Heart left ventricle (tissue), 16 donors: Measurements from ENCODE around the gene DNM3. TPM values are rescaled to one million over a fixed set of nuclear protein-coding genes. Genes with fewer than 3 reads are reported as not detected.

Source experiments
- ATAC-seq, 4 donors: fragments of 200-7000 bp; cut with Tn5 transposase; one replicate each; pipeline ENCODE4 v1.9.1; 2020 to 2022; ENCODE audit warnings: moderate library complexity in 4 of 4, mild to moderate bottlenecking in 3 of 4, moderate number of reproducible peaks in 1 of 4
- DNase-seq, 5 donors: peaks; one replicate each; pipeline ENCODE4 v3.0.0-alpha.2; 2020
- H3K27ac ChIP-seq, 12 donors: fragments of 200-600 bp; sonication (generic) in 4 of 12; one replicate each; pipeline versions ENCODE4 v1.5.0 to v1.8.0; 2016 to 2022; ENCODE audit warnings: mild to moderate bottlenecking in 2 of 12
- H3K27me3 ChIP-seq, 9 donors: fragments of 200-600 bp; sonication (generic) in 2 of 9; one replicate each; pipeline versions ENCODE4 v1.5.1 to v1.8.0; 2016 to 2022; ENCODE audit warnings: mild to moderate bottlenecking in 3 of 9
- H3K36me3 ChIP-seq, 9 donors: fragments of 200-600 bp; sonication (generic) in 2 of 9; one replicate each; pipeline versions ENCODE4 v1.5.0 to v1.8.0; 2018 to 2022; ENCODE audit warnings: mild to moderate bottlenecking in 2 of 9
- H3K4me1 ChIP-seq, 12 donors: fragments of 200-600 bp; sonication (generic) in 4 of 12; one replicate each; pipeline versions ENCODE4 v1.5.0 to v1.8.0; 2016 to 2022; ENCODE audit warnings: mild to moderate bottlenecking in 3 of 12
- H3K4me3 ChIP-seq, 12 donors: fragments of 200-600 bp; sonication (generic) in 4 of 12; one replicate each; pipeline versions ENCODE4 v1.5.0 to v1.8.0; 2017 to 2022; ENCODE audit warnings: mild to moderate bottlenecking in 9 of 12, moderate library complexity in 4 of 12
- H3K9me3 ChIP-seq, 12 donors: fragments of 200-600 bp; sonication (generic) in 4 of 12; one replicate each; pipeline versions ENCODE4 v1.5.0 to v1.8.0; 2016 to 2022; ENCODE audit warnings: mild to moderate bottlenecking in 1 of 12
- POLR2A ChIP-seq, 2 donors: fragments of 450-650 bp; IDR thresholded peaks; one replicate each; pipeline ENCODE4 v1.6.1; 2017; ENCODE audit warnings: antibody characterized with exemption in 2 of 2, mild to moderate bottlenecking in 2 of 2, moderate library complexity in 2 of 2
- WGBS, 4 donors: extraction: QIAGEN DNeasy Blood & Tissue Kit in 2 of 4; methylation state at CpG; one replicate each; pipeline versions ENCODE4 v1.1.5 to v1.1.7; 2013 to 2018; 5-methylcytosine and 5-hydroxymethylcytosine counted together
- intact Hi-C, 10 donors: fragments of 100-400 bp; cut with DNase I; formaldehyde crosslinking; loops; one replicate each; pipeline versions ENCODE4 v1.11.1 to v1.14.2; 2022
- polyA plus RNA-seq, 2 donors: library from polyadenylated mRNA; stranded (reverse); fragments of 200-250 nt; gene quantifications; one replicate each; pipeline ENCODE4 v1.2.3, GENCODE V29; 2013
- total RNA-seq, 9 donors: library from RNA; depleted of rRNA in 2 of 9; stranded (reverse); fragments of >200 nt in 2 of 9; fragmentation: NEBNext Ultra II Directional in 3 of 9; extraction: Animal tissue kit (Norgen Biotek cat#: 25700) in 3 of 9; gene quantifications; one replicate each; pipeline versions ENCODE4 v1.1.0 to v1.2.4, GENCODE V29; 2016 to 2023
- TF ChIP-seq, protein P1 (sequence below), 12 donors: fragments of 200-600 bp; sonication (generic) in 4 of 12; IDR thresholded peaks; one replicate each; pipeline versions ENCODE4 v1.5.0 to v1.8.0; 2018 to 2022; ENCODE audit warnings: antibody characterized with exemption in 12 of 12, mild to moderate bottlenecking in 5 of 12
- donor health status: ischemic (EF 13 %, LVEDD 7.1; RV severe dilation, severe dysfunction).
- donor health status: healthy with polysubstance abuse.
- donor health status: DM: no; HTN: yes; CAD: no.
- donor health status: DM: no; HTN: no; CAD: no.
- donor health status: ischemic (EF 25% LVEDD 6.9; RV normal size, moderate dysfunction).
- donor health status: ischemic (EF 25% LVEDD 5.7; RV mildly dilated, moderate dysfunction).
- donor health status: healthy.
- donor health status: DM: yes; HTN: yes; CAD: no.
- donor health status: ischemic (EF 35%, LVEDD 5.7; RV mildly dilated, moderate dysfunction).
- donor health status: nonischemic (EF 11% LVEDD 7.7; RV severe dilation, severe dysfunction).
- donor health status: DM: yes; HTN: yes; CAD: no.
- donor health status: PGD.
- donor health status: ischemic (EF 29% LVEDD 5.4; RV normal size, mild dysfunction).
- donor health status: nonischemic (EF 23%, LVEDD 6.1; RV moderate dilation, normal function).

DNM3 gene
- total and polyA plus RNA-seq, 11 donors = 0.44 to 3.9 (median 1.9) TPM

DNA sequence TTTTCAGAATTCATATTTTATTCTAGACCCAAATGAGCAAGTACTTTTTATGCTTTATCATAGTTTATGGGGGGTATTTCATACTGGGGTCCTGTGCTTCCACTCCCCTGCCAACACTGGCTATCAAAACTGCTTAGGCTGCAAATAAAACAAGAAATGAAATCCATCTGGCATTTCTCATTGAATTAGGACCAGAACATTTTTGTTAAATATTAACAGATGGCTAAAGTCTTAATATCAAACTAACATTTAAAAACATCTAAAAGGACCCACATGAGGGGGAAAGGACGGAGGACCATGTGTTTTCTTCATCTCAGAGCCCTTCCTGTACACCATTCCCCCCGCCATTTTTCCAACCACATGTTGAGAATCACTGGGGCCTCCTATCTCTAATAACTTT is 411.7 kb downstream of the DNM3 start:
- DNase-seq = no peak
- Histone ChIP-seq H3K4me3 (no peak overlapping the region), H3K4me1 (peaks cover 0 to 12% (median 0%) of the 10 kb centered on the region in 12 donors), H3K27me3 (no peaks in the 10 kb centered on the region), H3K36me3 (no peaks in the 10 kb centered on the region), H3K9me3 (no peaks in the 10 kb centered on the region), H3K27ac (no peak overlapping the region)
- WGBS, 4 donors = 82 to 95% (median 87%) methylated on average over 2 of the region's 2 CpGs
- TF ChIP-seq, protein P1, sequence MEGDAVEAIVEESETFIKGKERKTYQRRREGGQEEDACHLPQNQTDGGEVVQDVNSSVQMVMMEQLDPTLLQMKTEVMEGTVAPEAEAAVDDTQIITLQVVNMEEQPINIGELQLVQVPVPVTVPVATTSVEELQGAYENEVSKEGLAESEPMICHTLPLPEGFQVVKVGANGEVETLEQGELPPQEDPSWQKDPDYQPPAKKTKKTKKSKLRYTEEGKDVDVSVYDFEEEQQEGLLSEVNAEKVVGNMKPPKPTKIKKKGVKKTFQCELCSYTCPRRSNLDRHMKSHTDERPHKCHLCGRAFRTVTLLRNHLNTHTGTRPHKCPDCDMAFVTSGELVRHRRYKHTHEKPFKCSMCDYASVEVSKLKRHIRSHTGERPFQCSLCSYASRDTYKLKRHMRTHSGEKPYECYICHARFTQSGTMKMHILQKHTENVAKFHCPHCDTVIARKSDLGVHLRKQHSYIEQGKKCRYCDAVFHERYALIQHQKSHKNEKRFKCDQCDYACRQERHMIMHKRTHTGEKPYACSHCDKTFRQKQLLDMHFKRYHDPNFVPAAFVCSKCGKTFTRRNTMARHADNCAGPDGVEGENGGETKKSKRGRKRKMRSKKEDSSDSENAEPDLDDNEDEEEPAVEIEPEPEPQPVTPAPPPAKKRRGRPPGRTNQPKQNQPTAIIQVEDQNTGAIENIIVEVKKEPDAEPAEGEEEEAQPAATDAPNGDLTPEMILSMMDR (IDR thresholded peaks at IDR 0.05) = no peak
- no peak for TF ChIP-seq POLR2A (IDR thresholded peaks at IDR 0.05)
- intact Hi-C loops = no loop called here
- ATAC-seq = no peak

DNA sequence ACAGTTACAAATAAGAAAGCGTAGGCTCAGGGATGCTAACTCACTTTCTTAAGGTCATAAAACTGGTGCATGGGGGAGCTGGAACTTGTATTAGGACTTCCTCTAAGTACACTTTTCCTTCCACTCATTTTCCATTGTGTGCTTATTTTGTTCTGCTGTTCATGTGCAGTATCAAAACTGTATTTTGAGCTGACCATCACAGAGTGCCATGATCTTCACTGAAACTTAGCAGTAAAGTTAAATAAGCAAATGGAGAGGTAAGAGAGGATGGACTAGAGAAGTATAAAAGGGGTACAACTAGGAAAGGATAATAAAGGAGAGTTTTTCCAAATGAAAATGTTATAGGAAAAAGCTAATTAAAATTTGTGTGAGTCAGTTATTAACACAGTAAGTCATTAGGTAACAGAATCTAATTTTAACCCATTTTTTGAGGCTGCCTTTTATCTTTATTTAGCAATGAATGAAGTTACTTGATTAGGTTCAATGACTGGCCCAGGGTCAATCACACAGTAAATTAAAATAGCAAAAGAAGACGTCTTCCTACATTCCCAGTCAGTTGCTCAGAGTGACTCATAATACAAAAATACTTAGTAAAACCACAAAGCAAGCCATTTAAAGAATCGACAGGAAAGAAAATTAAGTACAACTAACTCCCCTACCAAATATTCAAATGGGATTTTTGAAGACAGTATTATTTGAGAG is 413.4 kb downstream of the DNM3 start:
- no peak overlapping the region for H3K4me3 ChIP-seq
- 58 to 71% (median 62%) methylated on average over 3 of the region's 3 CpGs for WGBS, 4 donors
- DNase-seq = no peak
- peaks cover 0 to 12% (median 0%) of the 10 kb centered on the region in 12 donors for H3K4me1 ChIP-seq
- no peaks in the 10 kb centered on the region for H3K27me3 ChIP-seq
- ATAC-seq = peak in 1 of 4 donors; percentile 78
- peak overlapping the region in 1 of 12 donors; percentile 2 for H3K27ac ChIP-seq
- TF ChIP-seq, protein P1 (IDR thresholded peaks at IDR 0.05) = no peak
- no peak for TF ChIP-seq POLR2A (IDR thresholded peaks at IDR 0.05)
- H3K9me3 ChIP-seq = peaks cover 0 to 15% (median 1%) of the 10 kb centered on the region in 12 donors
- intact Hi-C loops = no loop called here
- no peaks in the 10 kb centered on the region for H3K36me3 ChIP-seq

DNA sequence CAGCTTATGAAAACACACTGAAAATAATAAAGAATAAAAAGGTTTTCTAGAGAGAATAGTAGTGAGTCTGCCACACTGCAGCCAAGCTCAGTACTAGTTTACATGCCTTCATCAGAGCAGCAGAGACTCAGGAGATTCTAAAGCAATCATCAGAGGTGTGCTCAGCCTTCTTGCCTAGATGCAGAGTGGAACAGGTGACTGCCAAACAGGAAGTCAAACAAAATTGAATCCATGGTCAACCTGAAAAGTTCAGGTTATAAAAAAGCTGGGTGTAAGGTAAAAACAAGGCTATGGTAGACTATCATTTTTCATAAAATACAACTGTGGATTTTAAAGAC is 413.9 kb downstream of the DNM3 start:
- TF ChIP-seq POLR2A (IDR thresholded peaks at IDR 0.05) = no peak
- TF ChIP-seq, protein P1 (IDR thresholded peaks at IDR 0.05) = no peak
- peak overlapping the region in 1 of 12 donors; percentile 2 for H3K27ac ChIP-seq
- intact Hi-C loops = no loop called here

DNA sequence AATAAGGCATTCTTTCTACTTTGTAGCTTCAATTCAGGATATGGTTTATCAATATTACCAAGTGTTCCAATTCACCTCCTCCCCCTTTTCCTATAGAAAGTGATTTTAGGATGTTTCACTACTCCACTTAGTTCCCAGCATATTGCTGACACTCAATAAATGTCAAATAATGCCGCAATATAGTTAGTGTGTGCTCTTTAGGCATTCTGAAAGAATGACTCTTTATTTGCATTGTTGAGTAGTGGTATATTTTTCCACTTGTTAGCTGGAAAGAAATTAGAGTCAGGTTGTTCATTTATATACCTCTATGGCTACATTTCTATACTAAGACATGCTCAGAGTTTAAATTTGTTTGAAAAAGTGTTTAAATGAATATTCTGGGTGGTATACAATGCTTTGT is 424.6 kb downstream of the DNM3 start:
- 97 to 100% (median 99%) methylated on average over 1 of the region's 1 CpG for WGBS, 4 donors
- intact Hi-C loops = loop anchor here in 1 of 10 donors (5.0 kb wide), 1 partner anchor 49 kb away; no protein-coding TSS in a partner anchor
- DNase-seq (no peak), ATAC-seq (no peak)
- Histone ChIP-seq H3K4me3 (no peak overlapping the region), H3K36me3 (no peaks in the 10 kb centered on the region), H3K27ac (no peak overlapping the region), H3K9me3 (peaks cover 0 to 3% (median 0%) of the 10 kb centered on the region in 12 donors), H3K27me3 (no peaks in the 10 kb centered on the region), H3K4me1 (peaks cover 0 to 9% (median 0%) of the 10 kb centered on the region in 12 donors)
- TF ChIP-seq, protein P1 (IDR thresholded peaks at IDR 0.05) = no peak
- no peak for TF ChIP-seq POLR2A (IDR thresholded peaks at IDR 0.05)

More for the DNA sequence above, 413.9 kb downstream of the DNM3 start:
- no peak overlapping the region for H3K4me3 ChIP-seq
- DNase-seq (no peak), ATAC-seq (no peak)
- H3K9me3 ChIP-seq = peaks cover 0 to 20% (median 4%) of the 10 kb centered on the region in 12 donors
- H3K36me3 ChIP-seq = no peaks in the 10 kb centered on the region
- H3K4me1 ChIP-seq = peaks cover 0 to 12% (median 0%) of the 10 kb centered on the region in 12 donors
- H3K27me3 ChIP-seq = no peaks in the 10 kb centered on the region
